BE2C (cell line): Measurements from ENCODE around the gene GSS. TPM values are rescaled to one million over a fixed set of nuclear protein-coding genes. Genes with fewer than 3 reads are reported as not detected.

Experiments
- DNase-seq: peaks from one replicate; pipeline ENCODE4 v3.0.0-alpha.2; 2020
- H3K27me3 ChIP-seq: fragments of 250-450 bp; sonication (Bioruptor Pico); 2 replicates; pipeline ENCODE4 v1.5.1; 2020; ENCODE audit warnings: mild to moderate bottlenecking
- H3K36me3 ChIP-seq: fragments of 250-450 bp; sonication (Bioruptor Pico); 2 replicates; pipeline ENCODE4 v1.5.1; 2020; ENCODE audit warnings: mild to moderate bottlenecking
- H3K4me1 ChIP-seq: fragments of 250-450 bp; sonication (Bioruptor Pico); 2 replicates; pipeline ENCODE4 v1.5.1; 2020
- H3K4me3 ChIP-seq: 2 replicates; pipeline ENCODE4 v1.5.1; 2011; ENCODE audit warnings: low read depth, low read length
- H3K9me3 ChIP-seq: fragments of 250-450 bp; sonication (Bioruptor Pico); 2 replicates; pipeline ENCODE4 v1.5.1; 2020
- CTCF ChIP-seq: IDR thresholded peaks from 2 replicates; pipeline ENCODE4 v1.5.1; 2012; ENCODE audit warnings: mild to moderate bottlenecking, low read depth, low read length
- polyA plus RNA-seq: library from polyadenylated mRNA; unstranded; fragments of >200 nt; gene quantifications from one replicate; pipeline ENCODE4 v1.2.1, GENCODE V29; 2012; ENCODE audit warnings: low read depth, missing spikeins; ENCODE audit not compliant: insufficient read length, insufficient read depth

Gene GSS
- polyA plus RNA-seq, result 86.1 TPM

- DNase-seq, result peak; percentile 98
- H3K4me3 ChIP-seq, result peak within 1 kb of the TSS; percentile 67
- no peaks in the 10 kb centered on the region for H3K27me3 ChIP-seq
- no peaks in the 10 kb centered on the region for H3K9me3 ChIP-seq
- peaks cover 4% of the 10 kb centered on the region for H3K4me1 ChIP-seq
- no peaks in the 10 kb centered on the region for H3K36me3 ChIP-seq
- TF ChIP-seq CTCF, result peak; percentile 56
Measured at GRCh38 chr20:34955231-34956040, at the start of gene GSS, which contains the start of gene MYH7B. GSS (minus strand) TSS chr20:34955806; CDS start chr20:34951852, 3,954 bp downstream. MYH7B (plus strand) TSS chr20:34955868; CDS start chr20:34978006, 22,138 bp downstream.

- Histone ChIP-seq H3K36me3 (peaks cover 80% of the 10 kb centered on the region), H3K4me1 (no peaks in the 10 kb centered on the region)
Measured at GRCh38 chr20:35004749-35005462, 49.3 kb upstream of the GSS start.

GRCh38 chr20:35004051-35004725, 48.6 kb upstream of the GSS start:
- no peak for TF ChIP-seq CTCF
- no peak for DNase-seq
- Histone ChIP-seq H3K4me1 (no peaks in the 10 kb centered on the region), H3K36me3 (peaks cover 73% of the 10 kb centered on the region), H3K4me3 (no peak overlapping the region), H3K27me3 (no peaks in the 10 kb centered on the region), H3K9me3 (no peaks in the 10 kb centered on the region)

More at GRCh38 chr20:35004749-35005462, 49.3 kb upstream of the GSS start:
- H3K27me3 ChIP-seq, result no peaks in the 10 kb centered on the region
- TF ChIP-seq CTCF, result no peak
- DNase-seq, result peak; percentile 3
- no peaks in the 10 kb centered on the region for H3K9me3 ChIP-seq
- H3K4me3 ChIP-seq, result no peak overlapping the region

- H3K4me1 ChIP-seq, result no peaks in the 10 kb centered on the region
- H3K4me3 ChIP-seq, result no peak overlapping the region
- peaks cover 66% of the 10 kb centered on the region for H3K36me3 ChIP-seq
- no peaks in the 10 kb centered on the region for H3K27me3 ChIP-seq
- DNase-seq, result no peak
- no peaks in the 10 kb centered on the region for H3K9me3 ChIP-seq
- TF ChIP-seq CTCF, result no peak
Measured at GRCh38 chr20:35003211-35004031, 47.8 kb upstream of the GSS start.

GRCh38 chr20:35002426-35003210, 47.0 kb upstream of the GSS start:
- no peak for DNase-seq
- H3K4me3 ChIP-seq, result no peak overlapping the region
- H3K9me3 ChIP-seq, result no peaks in the 10 kb centered on the region
- peaks cover 2% of the 10 kb centered on the region; the same call in 1 of the 2 replicates for H3K4me1 ChIP-seq
- no peak for TF ChIP-seq CTCF
- peaks cover 62% of the 10 kb centered on the region for H3K36me3 ChIP-seq
- no peaks in the 10 kb centered on the region for H3K27me3 ChIP-seq
